ENCODE measurements around the gene TRIM22. TPM values are rescaled to one million over a fixed set of nuclear protein-coding genes. Genes with fewer than 3 reads are reported as not detected.

The TRIM22 gene
- polyA plus RNA-seq, 1 donor (not counting 4 experiments of a cell fraction or from before 2014, with no cell fraction given): 119 TPM

- Histone ChIP-seq H4K20me1 (ENCODE audit: control insufficient read depth, extremely low read depth, insufficient read depth, low read length) (no peaks in the 10 kb centered on the region), H3K9me1 (ENCODE audit: control insufficient read depth, extremely low read depth, insufficient read depth, low read length) (no peaks in the 10 kb centered on the region), H3K9me3 (ENCODE audit: control insufficient read depth, low read depth, low read length) (no peaks in the 10 kb centered on the region), H2AFZ (ENCODE audit: control insufficient read depth, low read length) (no peak overlapping the region), H3K9ac (ENCODE audit: control insufficient read depth, extremely low read depth, insufficient read depth, low read length) (no peak overlapping the region), H3K27me3 (ENCODE audit: control insufficient read depth, extremely low read depth, insufficient read depth, low read length) (no peaks in the 10 kb centered on the region), H3K4me1 (ENCODE audit: control insufficient read depth, extremely low read depth, insufficient read depth, low read length) (no peaks in the 10 kb centered on the region), H3K4me3 (ENCODE audit: control insufficient read depth in 2 of 3, extremely low read depth in 1 of 3, insufficient read depth in 2 of 3, low read depth in 1 of 3, low read length in 3 of 3) (no peak overlapping the region), H3K4me2 (ENCODE audit: control insufficient read depth, extremely low read depth, insufficient read depth, low read depth, low read length) (no peak overlapping the region), H3K27ac (ENCODE audit: control insufficient read depth, insufficient read depth, low read length) (no peak overlapping the region), H3K36me3 (ENCODE audit: control insufficient read depth in 2 of 2, extremely low read depth in 1 of 2, insufficient read depth in 2 of 2, low read length in 2 of 2) (no peaks in the 10 kb centered on the region), H3K79me2 (ENCODE audit: control insufficient read depth, insufficient read depth, low read length) (no peaks in the 10 kb centered on the region)
- DNase-seq (ENCODE audit: low read depth, low spot score) (no peak), FAIRE-seq (no peak)
- dilution Hi-C loops (cut with MboI; ENCODE audit: extremely low pct_ligation_motif_present, low sequenced_read_pairs): no loop called here
- TF ChIP-seq EZH2 (IDR thresholded peaks at IDR 0.05; ENCODE audit: low read length) (no peak), CTCF (optimal IDR thresholded peaks at IDR 0.05 in 1 of 3, IDR thresholded peaks at IDR 0.05 in 1 of 3, conservative IDR thresholded peaks at IDR 0.05 in 1 of 3; ENCODE audit: extremely low read depth in 1 of 3, insufficient read depth in 2 of 3, low read length in 3 of 3) (no peak)
Observed at GRCh38 chr11:5727691-5728090, 38.1 kb downstream of the TRIM22 start.

DNA sequence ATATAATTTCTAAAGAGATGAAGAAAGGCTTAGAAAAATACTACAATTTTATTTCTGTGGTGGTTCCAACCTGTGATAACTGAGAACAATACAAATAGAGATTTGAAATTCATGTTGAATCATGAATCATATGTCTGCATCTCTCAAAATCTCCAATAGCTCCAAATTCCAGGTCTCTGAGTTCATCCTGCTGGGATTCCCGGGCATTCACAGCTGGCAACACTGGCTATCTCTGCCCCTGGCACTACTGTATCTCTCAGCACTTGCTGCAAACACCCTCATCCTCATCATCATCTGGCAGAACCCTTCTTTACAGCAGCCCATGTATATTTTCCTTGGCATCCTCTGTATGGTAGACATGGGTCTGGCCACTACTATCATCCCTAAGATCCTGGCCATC lies 46.8 kb downstream of the TRIM22 start, which contains the start of gene OR56B1:
OR56B1 (plus strand) TSS at position 53 of the 400 bp plus-strand sequence; CDS start at position 122, 69 bp downstream.
- DNase-seq (ENCODE audit: low read depth, low spot score) (no peak), FAIRE-seq (no peak)
- Histone ChIP-seq H3K4me2 (ENCODE audit: control insufficient read depth, extremely low read depth, insufficient read depth, low read depth, low read length) (no peak within 1 kb of the TSS), H3K9ac (ENCODE audit: control insufficient read depth, extremely low read depth, insufficient read depth, low read length) (no peak within 1 kb of the TSS), H3K27me3 (ENCODE audit: control insufficient read depth, extremely low read depth, insufficient read depth, low read length) (no peaks in the 10 kb centered on the region), H3K4me3 (ENCODE audit: control insufficient read depth in 2 of 3, extremely low read depth in 1 of 3, insufficient read depth in 2 of 3, low read depth in 1 of 3, low read length in 3 of 3) (no peak within 1 kb of the TSS), H3K79me2 (ENCODE audit: control insufficient read depth, insufficient read depth, low read length) (no peaks in the 10 kb centered on the region), H4K20me1 (ENCODE audit: control insufficient read depth, extremely low read depth, insufficient read depth, low read length) (no peaks in the 10 kb centered on the region), H3K27ac (ENCODE audit: control insufficient read depth, insufficient read depth, low read length) (no peak within 1 kb of the TSS), H3K4me1 (ENCODE audit: control insufficient read depth, extremely low read depth, insufficient read depth, low read length) (no peaks in the 10 kb centered on the region), H3K36me3 (ENCODE audit: control insufficient read depth in 2 of 2, extremely low read depth in 1 of 2, insufficient read depth in 2 of 2, low read length in 2 of 2) (no peaks in the 10 kb centered on the region), H3K9me3 (ENCODE audit: control insufficient read depth, low read depth, low read length) (no peaks in the 10 kb centered on the region), H3K9me1 (ENCODE audit: control insufficient read depth, extremely low read depth, insufficient read depth, low read length) (no peaks in the 10 kb centered on the region), H2AFZ (ENCODE audit: control insufficient read depth, low read length) (no peak within 1 kb of the TSS)
- dilution Hi-C loops (cut with MboI; ENCODE audit: extremely low pct_ligation_motif_present, low sequenced_read_pairs): no loop called here
- TF ChIP-seq CTCF (optimal IDR thresholded peaks at IDR 0.05 in 1 of 3, IDR thresholded peaks at IDR 0.05 in 1 of 3, conservative IDR thresholded peaks at IDR 0.05 in 1 of 3; ENCODE audit: extremely low read depth in 1 of 3, insufficient read depth in 2 of 3, low read length in 3 of 3): no peak
- TF ChIP-seq EZH2 (IDR thresholded peaks at IDR 0.05; ENCODE audit: low read length): no peak

Measured in keratinocyte (primary cell).